Esophagus muscularis mucosa (tissue), 4 donors: ENCODE data around the gene ZXDC. TPM values are rescaled to one million over a fixed set of nuclear protein-coding genes. Genes with fewer than 3 reads are reported as not detected.

Experiments
- DNase-seq: peaks from one replicate; pipeline ENCODE4 v3.0.0-alpha.2; 2017; ENCODE audit errors: extremely low spot score
- H3K27ac ChIP-seq, 4 donors: fragments of 200-600 bp; sonication (generic); replicated peaks in 1 of 4; 1 replicate in 3 of 4; 2 replicates in 1 of 4; pipeline ENCODE4 v1.5.1; 2016 to 2019; ENCODE audit warnings: mild to moderate bottlenecking in 1 of 4
- H3K27me3 ChIP-seq, 4 donors: fragments of 200-600 bp; sonication (generic); one replicate each; pipeline versions ENCODE4 v1.5.1 to v1.6.0; 2016 to 2019
- H3K36me3 ChIP-seq, 4 donors: fragments of 200-600 bp; sonication (generic); one replicate each; pipeline ENCODE4 v1.5.1; 2016 to 2019
- H3K4me1 ChIP-seq, 4 donors: fragments of 200-600 bp; sonication (generic); one replicate each; pipeline ENCODE4 v1.5.1; 2016 to 2019
- H3K4me3 ChIP-seq, 4 donors: fragments of 200-600 bp; sonication (generic); 1 replicate in 2 of 4; 2 replicates in 2 of 4; pipeline ENCODE4 v1.5.1; 2016 to 2019; ENCODE audit warnings: mild to moderate bottlenecking in 4 of 4, moderate library complexity in 1 of 4
- H3K9me3 ChIP-seq, 4 donors: fragments of 200-600 bp; sonication (generic); 1 replicate in 3 of 4; 2 replicates in 1 of 4; pipeline ENCODE4 v1.5.1; 2016 to 2019
- EP300 ChIP-seq: sonication (generic); formaldehyde crosslinking; IDR thresholded peaks from one replicate; pipeline ENCODE4 v1.6.1; 2017; ENCODE audit warnings: antibody characterized with exemption
- POLR2A ChIP-seq: fragments of 450-650 bp; IDR thresholded peaks from one replicate; pipeline ENCODE4 v1.6.1; 2017; ENCODE audit warnings: antibody characterized with exemption, moderate library complexity, mild to moderate bottlenecking, low read depth
- POLR2AphosphoS5 ChIP-seq, 2 donors: sonication (generic); formaldehyde crosslinking; IDR thresholded peaks; one replicate each; pipeline ENCODE4 v1.6.1; 2017; ENCODE audit warnings: antibody characterized with exemption in 2 of 2
- WGBS: methylation state at CpG from one replicate; pipeline ENCODE4 v1.1.5; 2018; 5-methylcytosine and 5-hydroxymethylcytosine counted together
- intact Hi-C: fragments of 100-400 bp; cut with DNase I; formaldehyde crosslinking; loops from one replicate; pipeline ENCODE4 v1.15.1; 2023
- total RNA-seq, 4 donors: library from RNA; depleted of rRNA; stranded (reverse); fragments of >200 nt; gene quantifications; one replicate each; pipeline versions ENCODE4 v1.1.0 to v1.2.1, GENCODE V29; 2016
- TF ChIP-seq, protein P1 (sequence below), 3 experiments: fragments of 200-600 bp in 2 of 3; fragments of 450-650 bp in 1 of 3; sonication (generic) in 2 of 3; IDR thresholded peaks; one replicate each; pipeline ENCODE4 v1.5.1; 2017 to 2019; ENCODE audit warnings: antibody characterized with exemption in 3 of 3, mild to moderate bottlenecking in 2 of 3, moderate library complexity in 1 of 3

The ZXDC gene
- total RNA-seq, 4 donors from 2014 or later: 25.8 to 41.2 (median 38.6) TPM

DNA sequence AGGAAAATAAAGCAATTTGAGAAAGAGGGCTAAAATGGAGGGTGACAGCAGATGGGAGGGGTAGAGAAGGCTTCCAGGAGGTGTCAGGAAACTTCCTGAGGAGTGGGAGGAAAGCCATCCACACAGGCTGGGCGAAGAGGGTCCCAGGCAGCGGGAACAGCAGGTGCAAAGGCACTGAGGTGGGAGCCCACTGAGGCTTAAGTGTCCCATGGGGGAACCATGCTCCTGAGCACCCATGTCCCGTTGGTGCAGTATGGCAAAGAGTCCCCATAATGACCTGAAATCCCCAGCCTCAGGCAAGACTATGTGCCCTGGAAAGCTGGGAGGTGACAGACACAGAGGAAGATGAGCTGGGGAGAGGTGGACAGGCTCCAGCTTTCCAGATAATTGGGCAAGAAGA, 50.9 kb downstream of the ZXDC start:
- DNase-seq: no peak
- Histone ChIP-seq H3K4me3 (no peak overlapping the region), H3K4me1 (no peaks in the 10 kb centered on the region), H3K27me3 (peaks cover 0 to 3% (median 0%) of the 10 kb centered on the region in 4 donors), H3K27ac (no peak overlapping the region), H3K9me3 (peaks cover 0 to 24% (median 18%) of the 10 kb centered on the region in 4 donors), H3K36me3 (peaks cover 0 to 8% (median 6%) of the 10 kb centered on the region in 4 donors)
- intact Hi-C loops: no loop called here
- 75% methylated on average over 3 of the region's 3 CpGs for WGBS
- TF ChIP-seq EP300: no peak
- TF ChIP-seq, protein P1, sequence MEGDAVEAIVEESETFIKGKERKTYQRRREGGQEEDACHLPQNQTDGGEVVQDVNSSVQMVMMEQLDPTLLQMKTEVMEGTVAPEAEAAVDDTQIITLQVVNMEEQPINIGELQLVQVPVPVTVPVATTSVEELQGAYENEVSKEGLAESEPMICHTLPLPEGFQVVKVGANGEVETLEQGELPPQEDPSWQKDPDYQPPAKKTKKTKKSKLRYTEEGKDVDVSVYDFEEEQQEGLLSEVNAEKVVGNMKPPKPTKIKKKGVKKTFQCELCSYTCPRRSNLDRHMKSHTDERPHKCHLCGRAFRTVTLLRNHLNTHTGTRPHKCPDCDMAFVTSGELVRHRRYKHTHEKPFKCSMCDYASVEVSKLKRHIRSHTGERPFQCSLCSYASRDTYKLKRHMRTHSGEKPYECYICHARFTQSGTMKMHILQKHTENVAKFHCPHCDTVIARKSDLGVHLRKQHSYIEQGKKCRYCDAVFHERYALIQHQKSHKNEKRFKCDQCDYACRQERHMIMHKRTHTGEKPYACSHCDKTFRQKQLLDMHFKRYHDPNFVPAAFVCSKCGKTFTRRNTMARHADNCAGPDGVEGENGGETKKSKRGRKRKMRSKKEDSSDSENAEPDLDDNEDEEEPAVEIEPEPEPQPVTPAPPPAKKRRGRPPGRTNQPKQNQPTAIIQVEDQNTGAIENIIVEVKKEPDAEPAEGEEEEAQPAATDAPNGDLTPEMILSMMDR (IDR thresholded peaks at IDR 0.05): no peak
- no peak for TF ChIP-seq POLR2AphosphoS5 (IDR thresholded peaks at IDR 0.05)
- no peak for TF ChIP-seq POLR2A

DNA sequence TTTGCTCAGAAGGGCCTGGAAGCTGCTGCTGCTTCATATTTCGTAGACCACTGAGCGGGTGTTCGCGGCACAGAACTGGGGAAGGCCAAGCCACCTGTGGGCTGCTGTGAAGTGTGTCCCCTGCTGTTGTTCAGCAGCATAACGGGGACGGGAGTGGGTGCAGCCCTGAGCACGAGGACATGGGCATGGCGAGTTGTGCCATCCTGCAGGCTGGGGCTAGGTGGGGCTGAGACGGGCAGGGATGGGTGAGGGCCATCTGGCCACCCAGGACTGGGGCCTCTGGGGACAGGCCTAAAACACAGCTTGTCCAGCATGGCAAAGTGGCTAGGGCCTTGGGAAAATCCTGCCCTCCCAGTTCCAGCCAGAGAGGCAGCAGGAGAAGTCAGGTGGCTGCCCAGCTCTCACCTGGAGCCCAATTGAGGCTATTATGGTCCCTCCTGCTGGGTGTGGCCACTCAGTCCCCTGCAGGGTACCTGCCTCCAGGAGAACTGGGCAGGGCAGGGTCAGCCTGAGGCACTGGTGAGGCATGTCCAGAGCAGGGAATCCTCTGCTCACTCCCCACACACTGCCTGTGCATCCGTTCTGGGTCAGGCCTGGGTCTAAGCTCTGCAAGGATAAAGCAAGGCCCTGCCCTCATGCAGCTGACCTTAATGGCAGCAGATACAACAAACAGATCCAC, 51.5 kb downstream of the ZXDC start:
- H3K9me3 ChIP-seq: peaks cover 0 to 24% (median 18%) of the 10 kb centered on the region in 4 donors
- peaks cover 0 to 8% (median 6%) of the 10 kb centered on the region in 4 donors for H3K36me3 ChIP-seq
- H3K4me1 ChIP-seq: no peaks in the 10 kb centered on the region
- no peak overlapping the region for H3K4me3 ChIP-seq
- H3K27ac ChIP-seq: no peak overlapping the region
- TF ChIP-seq EP300: no peak
- TF ChIP-seq, protein P1 (IDR thresholded peaks at IDR 0.05): no peak
- TF ChIP-seq POLR2AphosphoS5 (IDR thresholded peaks at IDR 0.05): no peak
- TF ChIP-seq POLR2A: no peak
- WGBS: 100% methylated on average over 3 of the region's 10 CpGs
- no peak for DNase-seq
- intact Hi-C loops: no loop called here
- H3K27me3 ChIP-seq: peaks cover 0 to 9% (median 0%) of the 10 kb centered on the region in 4 donors

DNA sequence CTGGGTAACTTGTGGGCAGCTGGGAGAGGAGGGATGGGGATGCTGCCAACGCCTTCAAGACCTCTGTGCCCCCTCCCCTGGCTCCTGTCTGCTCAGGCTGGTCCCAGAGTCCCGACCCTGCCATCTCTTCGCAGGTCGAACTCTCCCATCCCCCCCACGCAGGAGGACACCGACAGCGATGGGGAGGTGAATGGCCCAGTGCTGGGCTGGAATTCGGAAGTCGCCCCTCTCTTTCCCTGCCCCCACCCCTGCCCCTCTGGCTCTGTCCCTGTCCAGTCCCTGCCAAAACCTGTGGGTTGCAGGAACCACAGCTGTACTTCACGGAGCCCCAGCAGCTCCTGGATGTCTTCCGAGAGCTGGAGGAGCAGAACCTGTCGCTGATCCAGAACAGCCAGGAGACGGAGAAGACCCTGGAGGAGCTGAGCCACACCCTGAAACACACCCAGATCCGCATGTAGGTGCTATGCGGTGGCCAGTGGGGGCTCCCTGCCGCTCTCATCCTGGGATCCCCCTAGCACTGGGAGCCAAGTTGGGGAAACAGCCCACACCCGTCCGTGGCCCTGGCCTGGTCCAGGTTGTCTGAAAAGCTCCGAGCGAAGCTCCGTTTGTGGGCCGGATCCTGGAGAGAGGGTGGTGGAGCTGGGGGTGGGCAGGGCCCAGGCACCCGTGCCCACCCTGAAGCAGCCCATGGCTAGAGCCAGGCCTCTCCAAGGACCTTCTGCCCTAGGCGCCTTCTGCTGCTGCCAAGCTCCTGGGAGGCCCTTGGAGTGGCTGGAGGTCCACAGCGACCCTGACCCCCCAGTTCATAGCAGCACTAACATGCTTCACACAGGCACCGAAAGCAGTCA, 52.3 kb downstream of the ZXDC start:
- Histone ChIP-seq H3K27me3 (peaks cover 0 to 16% (median 0%) of the 10 kb centered on the region in 4 donors), H3K9me3 (peaks cover 0 to 22% (median 18%) of the 10 kb centered on the region in 4 donors), H3K27ac (no peak overlapping the region), H3K4me3 (no peak overlapping the region), H3K4me1 (no peaks in the 10 kb centered on the region), H3K36me3 (peaks cover 0 to 8% (median 6%) of the 10 kb centered on the region in 4 donors)
- TF ChIP-seq EP300 (no peak), POLR2AphosphoS5 (IDR thresholded peaks at IDR 0.05) (no peak), POLR2A (no peak)
- TF ChIP-seq, protein P1 (IDR thresholded peaks at IDR 0.05): no peak
- DNase-seq: no peak
- 84% methylated on average over 25 of the region's 26 CpGs for WGBS
- intact Hi-C loops: no loop called here

DNA sequence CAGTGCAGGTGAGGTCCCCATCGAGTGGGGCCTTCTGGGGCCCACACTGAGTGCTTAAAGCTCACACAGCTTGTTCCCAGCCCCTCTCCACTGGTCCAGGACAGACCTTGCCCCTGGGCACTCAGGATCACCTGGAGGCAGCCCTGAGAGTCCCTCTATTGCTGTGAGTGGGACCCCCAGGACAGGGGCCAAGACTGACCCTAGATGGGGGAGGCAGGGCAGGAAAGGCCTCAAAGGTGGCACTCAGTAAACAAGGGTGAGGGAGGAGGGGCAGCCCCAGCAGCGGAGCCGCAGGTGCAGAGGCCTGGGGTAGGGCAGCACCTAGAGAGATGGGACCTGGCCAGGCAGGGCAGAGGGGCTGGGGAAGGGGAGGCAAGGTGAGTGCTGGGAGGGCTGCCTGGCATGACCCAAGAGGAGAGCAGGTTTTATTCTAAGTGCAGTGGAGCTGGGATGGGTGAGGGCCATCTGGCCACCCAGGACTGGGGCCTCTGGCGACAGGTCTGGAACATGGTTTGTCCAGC, 53.1 kb downstream of the ZXDC start:
- Histone ChIP-seq H3K9me3 (peaks cover 0 to 19% (median 16%) of the 10 kb centered on the region in 4 donors), H3K27ac (no peak overlapping the region), H3K4me1 (no peaks in the 10 kb centered on the region), H3K27me3 (peaks cover 0 to 24% (median 0%) of the 10 kb centered on the region in 4 donors), H3K36me3 (peaks cover 0 to 8% (median 6%) of the 10 kb centered on the region in 4 donors), H3K4me3 (no peak overlapping the region)
- 95% methylated on average over 3 of the region's 4 CpGs for WGBS
- no peak for DNase-seq
- no peak for TF ChIP-seq POLR2AphosphoS5 (IDR thresholded peaks at IDR 0.05)
- TF ChIP-seq, protein P1 (IDR thresholded peaks at IDR 0.05): no peak
- TF ChIP-seq EP300: no peak
- no peak for TF ChIP-seq POLR2A
- intact Hi-C loops: no loop called here
